ENCODE results near the gene MED13L. TPM values are rescaled to one million over a fixed set of nuclear protein-coding genes. Genes with fewer than 3 reads are reported as not detected.

MED13L gene
- total RNA-seq, 3 donors from 2014 or later: 45.6 to 49.7 (median 47.5) TPM

DNA sequence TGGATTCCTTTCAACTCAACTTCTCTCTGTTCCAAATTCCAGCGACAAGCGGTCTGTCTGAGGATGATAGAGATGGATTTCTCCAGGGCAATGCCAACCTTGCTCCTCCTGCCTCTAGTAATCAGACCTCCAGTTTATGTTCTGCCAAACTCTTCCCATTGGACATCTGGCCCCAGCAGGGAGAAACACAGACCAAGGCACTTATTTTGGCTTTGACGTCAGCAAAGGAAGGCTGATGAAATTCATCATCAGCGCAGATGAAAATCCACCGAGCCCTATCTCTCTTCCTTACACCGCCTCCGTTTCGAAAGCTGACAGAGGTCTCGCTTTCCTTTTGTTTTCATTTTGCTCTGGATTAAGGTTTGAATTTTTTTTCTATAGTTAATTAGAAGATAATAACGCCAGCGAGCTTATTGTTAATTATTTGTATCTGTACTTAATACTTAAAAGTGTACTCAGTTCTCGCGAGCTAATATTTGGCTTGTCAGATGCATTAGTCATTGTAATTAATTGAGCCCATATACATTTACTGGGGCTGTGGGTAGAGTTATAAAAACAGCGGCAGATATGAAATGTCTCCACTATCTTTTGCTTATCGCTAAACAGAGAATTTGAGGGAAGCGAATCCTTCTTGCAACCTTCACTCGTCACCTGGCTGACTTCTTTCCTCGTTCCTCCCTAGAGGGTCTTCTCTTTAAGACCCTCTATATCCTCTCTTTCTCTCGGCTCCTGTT lies 35.9 kb upstream of the MED13L start:
- DNase-seq (no peak), ATAC-seq (no peak)
- Mint-ChIP-seq H3K27me3 (ENCODE audit: low read depth) (no peaks in the 10 kb centered on the region), H3K4me3 (no peak overlapping the region), H3K4me1 (ENCODE audit: low read depth) (no peaks in the 10 kb centered on the region), H3K36me3 (ENCODE audit: insufficient read depth) (no peaks in the 10 kb centered on the region), H3K9me3 (peaks cover 12% of the 10 kb centered on the region)

DNA sequence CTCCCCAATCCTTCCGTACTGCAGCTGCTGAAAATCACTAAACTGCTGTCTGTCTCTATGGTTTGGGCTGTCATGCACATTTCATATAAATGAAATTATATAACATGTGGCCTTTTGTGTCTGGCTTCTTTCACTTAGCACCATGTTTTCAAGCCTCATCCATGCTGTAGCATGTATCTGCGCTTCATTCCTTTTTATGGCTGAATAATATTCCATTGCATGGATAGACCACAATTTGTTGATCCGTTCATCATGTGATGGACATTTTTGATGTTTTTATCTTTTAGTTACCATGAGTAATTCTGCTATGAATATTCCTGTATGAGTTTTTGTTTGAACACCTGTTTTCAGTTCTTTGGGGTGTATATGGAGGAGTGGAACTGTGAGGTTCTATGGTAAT lies 32.6 kb upstream of the MED13L start:
- no peak for DNase-seq
- H3K4me1 Mint-ChIP-seq (ENCODE audit: low read depth): no peaks in the 10 kb centered on the region
- no peaks in the 10 kb centered on the region for H3K36me3 Mint-ChIP-seq (ENCODE audit: insufficient read depth)
- H3K27me3 Mint-ChIP-seq (ENCODE audit: low read depth): no peaks in the 10 kb centered on the region
- no peak overlapping the region for H3K4me3 Mint-ChIP-seq
- peaks cover 12% of the 10 kb centered on the region for H3K9me3 Mint-ChIP-seq
- ATAC-seq: no peak

GRCh38 chr12:116309343-116309742 lies 31.9 kb upstream of the MED13L start:
- Mint-ChIP-seq H3K4me3 (no peak overlapping the region), H3K27me3 (ENCODE audit: low read depth) (no peaks in the 10 kb centered on the region), H3K4me1 (ENCODE audit: low read depth) (no peaks in the 10 kb centered on the region), H3K36me3 (ENCODE audit: insufficient read depth) (no peaks in the 10 kb centered on the region), H3K9me3 (peaks cover 12% of the 10 kb centered on the region)
- no peak for DNase-seq
- no peak for ATAC-seq

DNA sequence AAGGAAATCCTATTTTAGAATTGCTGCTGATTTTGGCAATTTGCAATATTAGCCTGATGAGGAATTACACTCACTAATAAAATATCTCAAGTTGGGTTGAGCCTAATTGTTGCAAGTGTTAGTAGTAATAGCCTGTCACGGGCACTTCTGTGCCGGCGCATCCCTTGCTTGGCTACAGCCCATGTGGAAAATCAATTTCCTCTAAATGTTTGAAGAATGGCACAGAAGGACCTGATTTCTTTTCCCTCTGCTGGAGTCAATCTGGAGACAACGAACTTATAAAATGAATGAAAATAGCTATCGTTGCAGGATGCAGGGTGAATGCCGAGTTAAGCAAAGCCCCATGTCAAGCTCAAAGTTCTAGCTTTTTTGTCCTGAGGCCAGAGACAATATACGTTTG lies 31.2 kb upstream of the MED13L start:
- DNase-seq (no peak), ATAC-seq (no peak)
- Mint-ChIP-seq H3K36me3 (ENCODE audit: insufficient read depth) (no peaks in the 10 kb centered on the region), H3K4me3 (no peak overlapping the region), H3K9me3 (peaks cover 12% of the 10 kb centered on the region), H3K4me1 (ENCODE audit: low read depth) (no peaks in the 10 kb centered on the region), H3K27me3 (ENCODE audit: low read depth) (no peaks in the 10 kb centered on the region)

- H3K36me3 Mint-ChIP-seq (ENCODE audit: insufficient read depth): no peaks in the 10 kb centered on the region
- no peak for ATAC-seq
- H3K9me3 Mint-ChIP-seq: peaks cover 12% of the 10 kb centered on the region
- no peaks in the 10 kb centered on the region for H3K27me3 Mint-ChIP-seq (ENCODE audit: low read depth)
- H3K4me3 Mint-ChIP-seq: no peak overlapping the region
- H3K4me1 Mint-ChIP-seq (ENCODE audit: low read depth): no peaks in the 10 kb centered on the region
- DNase-seq: no peak
These were observed 29.5 kb upstream of the MED13L start for GRCh38 chr12:116306968-116307367.

- no peaks in the 10 kb centered on the region for H3K4me1 Mint-ChIP-seq (ENCODE audit: low read depth)
- ATAC-seq: no peak
- no peaks in the 10 kb centered on the region for H3K27me3 Mint-ChIP-seq (ENCODE audit: low read depth)
- no peak for DNase-seq
- peaks cover 12% of the 10 kb centered on the region for H3K9me3 Mint-ChIP-seq
- H3K36me3 Mint-ChIP-seq (ENCODE audit: insufficient read depth): no peaks in the 10 kb centered on the region
- no peak overlapping the region for H3K4me3 Mint-ChIP-seq
These were observed 29.0 kb upstream of the MED13L start for GRCh38 chr12:116306506-116306905.

GRCh38 chr12:116304621-116305020 lies 27.1 kb upstream of the MED13L start:
- DNase-seq (no peak), ATAC-seq (no peak)
- H3K9me3 Mint-ChIP-seq: peaks cover 5% of the 10 kb centered on the region
- no peaks in the 10 kb centered on the region for H3K4me1 Mint-ChIP-seq (ENCODE audit: low read depth)
- no peaks in the 10 kb centered on the region for H3K27me3 Mint-ChIP-seq (ENCODE audit: low read depth)
- no peaks in the 10 kb centered on the region for H3K36me3 Mint-ChIP-seq (ENCODE audit: insufficient read depth)
- H3K4me3 Mint-ChIP-seq: no peak overlapping the region

- no peak overlapping the region for H3K4me3 Mint-ChIP-seq
- H3K4me1 Mint-ChIP-seq (ENCODE audit: low read depth): no peaks in the 10 kb centered on the region
These were observed 26.4 kb upstream of the MED13L start for GRCh38 chr12:116303929-116304328.

GRCh38 chr12:116303066-116303465 lies 25.6 kb upstream of the MED13L start:
- H3K36me3 Mint-ChIP-seq (ENCODE audit: insufficient read depth): no peaks in the 10 kb centered on the region
- H3K4me3 Mint-ChIP-seq: no peak overlapping the region
- no peaks in the 10 kb centered on the region for H3K9me3 Mint-ChIP-seq
- H3K4me1 Mint-ChIP-seq (ENCODE audit: low read depth): no peaks in the 10 kb centered on the region
- DNase-seq (no peak), ATAC-seq (no peak)
- no peaks in the 10 kb centered on the region for H3K27me3 Mint-ChIP-seq (ENCODE audit: low read depth)

More at GRCh38 chr12:116303929-116304328, 26.4 kb upstream of the MED13L start:
- Mint-ChIP-seq H3K9me3 (no peaks in the 10 kb centered on the region), H3K36me3 (ENCODE audit: insufficient read depth) (no peaks in the 10 kb centered on the region), H3K27me3 (ENCODE audit: low read depth) (no peaks in the 10 kb centered on the region)
- ATAC-seq (no peak), DNase-seq (no peak)

DNA sequence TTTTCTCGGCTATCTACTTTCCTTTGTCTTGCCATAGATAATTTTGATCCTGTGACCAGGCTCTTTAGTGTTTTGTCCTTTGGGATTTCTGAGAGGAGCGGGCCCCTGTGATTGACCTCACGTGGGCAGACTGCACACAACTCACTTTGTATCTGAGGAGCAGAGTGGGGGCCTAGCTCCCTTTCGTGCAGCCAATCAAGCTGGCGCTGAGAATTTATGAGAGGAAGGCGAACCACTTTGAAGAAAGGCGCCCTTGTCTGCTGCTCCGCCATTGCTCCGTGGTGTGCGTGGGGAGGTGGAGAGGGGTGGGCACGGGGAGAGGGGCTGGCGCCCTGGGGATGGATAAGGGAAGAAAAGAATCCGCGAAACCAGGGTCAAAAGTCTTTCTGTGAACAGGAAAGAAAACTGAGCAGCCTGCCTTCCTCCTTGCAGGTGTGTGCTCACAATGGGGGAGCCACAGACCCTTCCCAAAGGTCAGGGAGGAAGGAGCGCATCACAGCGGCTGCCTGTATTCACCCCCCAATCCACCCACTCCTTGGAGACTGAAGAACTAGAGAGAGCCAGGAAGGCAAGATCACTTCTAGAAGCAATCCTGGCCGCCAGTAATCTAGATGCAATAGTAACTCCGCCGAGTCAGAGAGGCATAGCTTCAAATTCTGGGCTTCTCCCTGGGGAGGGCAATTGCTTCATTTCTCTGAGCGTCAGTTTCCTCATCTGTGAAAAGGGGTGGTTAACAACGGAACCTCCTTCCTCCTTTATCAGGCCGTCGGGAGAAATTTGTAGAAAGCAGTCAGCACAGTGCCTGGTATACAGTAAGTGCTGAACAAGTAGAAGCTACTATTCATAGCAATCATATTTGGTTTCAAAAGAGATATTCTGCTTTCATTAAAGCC lies 24.9 kb upstream of the MED13L start:
- ATAC-seq (no peak), DNase-seq (no peak)
- H3K36me3 Mint-ChIP-seq (ENCODE audit: insufficient read depth): no peaks in the 10 kb centered on the region
- H3K9me3 Mint-ChIP-seq: no peaks in the 10 kb centered on the region
- no peaks in the 10 kb centered on the region for H3K4me1 Mint-ChIP-seq (ENCODE audit: low read depth)
- no peak overlapping the region for H3K4me3 Mint-ChIP-seq
- H3K27me3 Mint-ChIP-seq (ENCODE audit: low read depth): no peaks in the 10 kb centered on the region

GRCh38 chr12:116301621-116302020 lies 24.1 kb upstream of the MED13L start:
- DNase-seq: no peak
- no peaks in the 10 kb centered on the region for H3K27me3 Mint-ChIP-seq (ENCODE audit: low read depth)
- no peak for ATAC-seq
- no peaks in the 10 kb centered on the region for H3K4me1 Mint-ChIP-seq (ENCODE audit: low read depth)
- no peaks in the 10 kb centered on the region for H3K9me3 Mint-ChIP-seq
- no peaks in the 10 kb centered on the region for H3K36me3 Mint-ChIP-seq (ENCODE audit: insufficient read depth)
- no peak overlapping the region for H3K4me3 Mint-ChIP-seq

- Mint-ChIP-seq H3K36me3 (ENCODE audit: insufficient read depth) (no peaks in the 10 kb centered on the region), H3K9me3 (no peaks in the 10 kb centered on the region)
- no peak for ATAC-seq
These were observed 22.3 kb upstream of the MED13L start for GRCh38 chr12:116299665-116300328.

DNA sequence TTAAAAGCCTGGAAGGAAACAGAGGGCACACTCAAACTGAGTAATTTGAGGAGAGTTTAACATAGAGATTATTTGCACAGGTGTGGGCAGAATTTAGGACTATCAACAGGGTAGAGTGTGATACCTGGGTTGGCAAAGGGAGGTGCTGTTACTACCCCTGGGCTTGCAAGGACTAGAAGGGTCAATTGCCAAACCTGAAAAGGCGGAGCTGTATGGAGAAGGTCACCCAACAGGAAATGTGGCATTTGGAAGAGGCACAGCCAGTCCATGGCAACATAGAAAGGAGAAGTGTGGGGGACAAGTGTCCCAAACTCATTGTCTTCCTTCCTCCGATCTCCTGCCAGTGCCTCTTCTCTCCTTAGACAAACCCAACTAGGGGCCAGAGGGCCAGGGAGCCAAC lies 21.6 kb upstream of the MED13L start:
- DNase-seq: no peak
- H3K4me3 Mint-ChIP-seq: no peak overlapping the region
- no peaks in the 10 kb centered on the region for H3K9me3 Mint-ChIP-seq
- no peaks in the 10 kb centered on the region for H3K27me3 Mint-ChIP-seq (ENCODE audit: low read depth)
- no peaks in the 10 kb centered on the region for H3K36me3 Mint-ChIP-seq (ENCODE audit: insufficient read depth)
- no peak for ATAC-seq
- no peaks in the 10 kb centered on the region for H3K4me1 Mint-ChIP-seq (ENCODE audit: low read depth)

More at GRCh38 chr12:116299665-116300328, 22.3 kb upstream of the MED13L start:
- DNase-seq: no peak
- Mint-ChIP-seq H3K4me3 (no peak overlapping the region), H3K4me1 (ENCODE audit: low read depth) (no peaks in the 10 kb centered on the region), H3K27me3 (ENCODE audit: low read depth) (no peaks in the 10 kb centered on the region)

DNA sequence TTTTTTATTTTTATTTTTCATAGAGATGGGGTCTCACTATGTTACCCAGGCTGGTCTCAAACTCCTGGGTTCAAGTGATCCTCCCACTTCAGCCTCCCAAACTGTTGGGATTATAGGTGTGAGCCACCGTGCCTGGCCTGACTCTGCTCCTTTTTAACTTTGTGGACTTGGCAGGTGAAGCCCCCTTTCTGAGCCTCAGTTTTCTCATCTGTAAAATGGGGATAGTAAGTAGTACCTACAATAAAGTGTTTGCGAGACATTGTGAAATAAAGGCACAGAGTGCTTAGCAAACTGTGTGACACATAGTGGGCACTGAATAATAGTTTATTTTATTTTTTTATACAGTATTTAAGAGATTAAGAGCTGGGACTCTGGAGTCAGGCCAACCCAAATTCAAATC lies 21.1 kb upstream of the MED13L start:
- Mint-ChIP-seq H3K4me1 (ENCODE audit: low read depth) (no peaks in the 10 kb centered on the region), H3K4me3 (no peak overlapping the region), H3K36me3 (ENCODE audit: insufficient read depth) (no peaks in the 10 kb centered on the region), H3K9me3 (no peaks in the 10 kb centered on the region), H3K27me3 (ENCODE audit: low read depth) (no peaks in the 10 kb centered on the region)
- ATAC-seq (no peak), DNase-seq (no peak)
